IPS-11a (cell line): ENCODE measurements around the gene NRAS.

Experiments
- H3K4me3 ChIP-seq: one replicate; pipeline ENCODE4 v1.5.1; 2013; ENCODE audit warnings: low read depth, low read length, control low read depth

NRAS gene

DNA sequence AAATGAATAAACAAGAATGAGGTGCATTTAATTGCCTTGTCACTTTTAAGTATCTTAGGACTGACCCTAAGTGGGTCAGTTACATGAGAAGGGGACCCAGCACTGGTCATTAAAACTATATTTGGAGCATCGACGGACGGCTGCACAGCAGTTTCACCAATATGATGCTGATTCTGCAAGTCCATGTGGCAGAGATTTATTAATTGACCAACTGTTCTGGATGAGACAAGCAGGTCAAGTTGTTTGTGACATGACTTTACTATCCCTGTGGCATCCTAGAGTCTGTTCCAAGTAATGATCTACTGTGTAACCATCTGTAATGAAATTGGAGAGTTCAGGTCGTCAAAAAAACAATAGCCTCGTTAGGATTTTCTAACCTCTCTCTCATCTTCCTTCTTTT, 30.7 kb downstream of the NRAS start:
- H3K4me3 ChIP-seq, result no peak overlapping the region

GRCh38 chr1:114677691-114678090, 38.9 kb downstream of the NRAS start:
- no peak overlapping the region for H3K4me3 ChIP-seq

DNA sequence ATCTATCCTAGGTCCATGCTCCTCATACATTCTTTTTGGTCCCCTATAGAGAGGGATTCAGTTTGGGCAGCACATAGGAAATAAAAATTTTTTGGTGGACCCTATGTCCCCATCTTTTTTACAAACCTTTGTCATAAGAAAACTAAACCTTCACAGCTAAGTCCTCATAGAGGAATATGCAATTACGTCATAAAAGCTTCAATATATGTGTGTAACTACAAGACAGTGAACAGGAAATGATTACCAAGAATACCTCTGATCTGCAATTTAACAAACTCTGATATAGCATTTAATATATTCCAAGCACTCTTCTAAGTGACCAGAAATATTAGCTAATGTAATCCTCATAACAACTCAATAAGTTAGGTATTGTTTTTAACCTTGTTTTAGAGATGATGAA, 40.5 kb downstream of the NRAS start:
- H3K4me3 ChIP-seq, result no peak overlapping the region

DNA sequence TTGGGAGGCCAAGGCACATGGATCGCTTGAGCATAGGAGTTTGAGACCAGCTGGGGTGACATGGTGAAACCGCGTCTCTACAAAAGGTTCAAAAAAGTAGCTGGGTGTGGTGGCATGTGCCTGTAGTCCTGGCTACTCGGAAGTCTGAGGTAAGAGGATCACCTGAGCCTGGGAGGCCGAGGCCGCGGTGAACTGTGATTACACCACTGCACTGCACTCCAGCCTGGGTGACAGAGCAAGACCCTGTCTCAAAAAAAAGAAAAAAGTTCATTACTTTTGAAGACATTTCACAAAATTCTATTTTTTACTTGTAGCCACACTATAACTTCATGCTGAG, 44.7 kb downstream of the NRAS start:
- H3K4me3 ChIP-seq, result no peak overlapping the region

DNA sequence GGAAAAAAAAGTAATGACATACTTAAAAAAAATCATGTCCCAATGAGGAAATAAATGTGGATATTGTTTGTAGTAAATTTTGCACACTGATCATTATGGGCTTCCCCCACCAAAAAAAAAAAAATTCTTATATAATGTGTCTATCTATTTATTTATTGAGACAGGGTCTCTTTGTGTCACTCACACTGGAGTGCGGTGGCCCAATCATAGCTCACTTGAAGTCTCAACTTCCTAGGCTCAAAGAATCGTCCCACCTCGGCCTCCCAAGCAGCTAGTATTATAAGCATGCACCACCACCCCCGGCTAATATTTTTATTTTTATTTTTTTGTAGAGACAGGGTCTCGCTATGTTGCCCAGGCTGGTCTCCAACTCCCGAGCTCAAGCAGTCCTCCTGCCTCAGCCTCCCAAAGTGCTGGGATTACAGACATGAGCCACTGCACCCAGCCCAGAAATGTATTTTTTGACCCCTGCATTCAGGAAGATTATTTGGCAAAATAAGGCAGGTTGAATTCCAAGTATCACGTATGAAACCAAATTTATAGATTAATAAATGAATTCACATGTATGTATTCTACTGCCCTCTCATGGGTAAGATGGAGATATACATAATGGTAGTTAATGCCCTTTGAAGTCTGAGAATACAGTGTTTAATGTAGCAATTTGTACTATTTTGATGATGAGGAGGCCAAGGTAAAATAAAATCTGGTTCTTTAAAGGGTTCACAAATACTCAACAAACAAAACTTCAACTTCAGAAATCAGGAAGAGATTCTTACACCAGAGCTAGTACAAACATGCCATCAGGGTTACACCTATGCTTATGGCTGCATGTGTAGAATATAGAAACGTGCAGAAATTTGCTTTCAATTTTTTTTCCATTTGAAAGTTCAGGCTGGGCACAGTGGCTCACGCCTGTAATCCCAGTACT, 45.3 kb downstream of the NRAS start:
- H3K4me3 ChIP-seq, result no peak overlapping the region

- peak overlapping the region; percentile 79 for H3K4me3 ChIP-seq
These were observed 46.2 kb downstream of the NRAS start for GRCh38 chr1:114670083-114671010.

DNA sequence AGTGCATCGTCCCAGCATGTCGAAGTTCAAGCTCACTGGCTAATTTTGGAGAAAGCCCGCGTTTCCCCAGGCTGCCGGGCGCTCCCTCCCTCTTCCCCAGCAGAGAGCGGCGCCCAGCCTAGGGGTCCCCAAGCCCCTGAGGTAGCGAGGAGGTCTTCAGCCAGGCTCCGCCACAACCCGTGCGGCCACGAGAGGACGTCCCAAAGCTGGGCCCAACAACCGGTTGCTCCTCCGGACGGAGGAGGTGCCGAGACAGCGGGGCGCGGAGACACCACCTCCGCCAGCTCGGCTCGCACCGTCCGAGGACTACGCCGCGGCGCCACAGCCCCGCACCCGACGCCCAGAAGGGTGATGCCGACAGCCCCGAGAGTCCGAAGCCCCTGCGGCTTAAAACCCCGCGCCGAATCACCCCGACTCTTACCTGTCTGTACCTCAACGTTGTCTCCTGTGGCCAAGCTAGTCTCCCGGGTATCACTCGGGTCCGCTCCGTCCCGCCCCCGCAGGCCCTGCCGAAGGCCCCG, 46.9 kb downstream of the NRAS start, which contains the start of gene DENND2C:
DENND2C (minus strand) TSS at position 488 of the 521 bp plus-strand sequence. CDS start 44,065 bp downstream, outside the sequence.
- peak within 1 kb of the TSS; percentile 79 for H3K4me3 ChIP-seq

- peak overlapping the region; percentile 79 for H3K4me3 ChIP-seq
These were observed 47.6 kb downstream of the NRAS start for GRCh38 chr1:114668784-114669561.

DNA sequence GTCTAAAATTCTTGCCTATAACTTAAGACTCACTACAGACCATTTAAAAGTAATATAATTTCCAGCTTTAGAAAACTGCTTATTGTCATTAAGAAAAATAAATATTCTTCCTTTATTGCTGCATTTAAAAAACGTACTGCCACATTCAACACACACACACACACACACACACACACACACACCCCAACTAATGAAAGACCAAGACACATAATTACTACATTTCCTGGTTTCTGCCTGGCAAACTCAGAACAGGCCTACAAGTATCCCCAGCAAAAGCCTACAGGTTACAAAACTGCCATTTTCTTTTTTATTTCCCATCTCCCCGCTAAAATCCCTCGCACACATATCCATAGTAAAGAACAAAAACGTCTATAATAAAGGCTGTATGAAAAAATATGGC, 48.2 kb downstream of the NRAS start:
- H3K4me3 ChIP-seq, result no peak overlapping the region

- no peak overlapping the region for H3K4me3 ChIP-seq
These were observed 49.6 kb downstream of the NRAS start for GRCh38 chr1:114666954-114667353.

DNA sequence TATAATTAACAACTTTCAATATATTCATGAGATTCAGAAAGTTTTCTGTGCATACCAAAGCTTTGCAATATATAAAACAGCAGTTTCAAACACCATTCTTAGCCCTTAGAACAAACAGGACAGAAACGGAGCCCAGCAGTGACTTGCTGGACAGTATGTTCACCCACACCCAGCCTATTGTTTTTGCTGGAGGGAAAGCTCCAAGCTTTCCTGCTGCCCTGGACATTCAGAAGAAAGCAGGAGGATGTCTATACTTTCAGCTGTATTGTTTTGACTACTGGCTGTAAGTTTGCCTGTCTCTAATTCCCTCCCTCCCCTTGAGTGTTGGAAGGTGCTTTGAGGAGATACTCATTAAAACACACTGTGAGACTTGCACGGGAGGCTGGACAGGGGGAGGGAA, 56.3 kb downstream of the NRAS start:
- H3K4me3 ChIP-seq, result no peak overlapping the region
